GM18498 (cell line): Measurements from ENCODE around the gene DNMT1.
"Not testable (repeated sequence)": the region's sequence is repeated elsewhere in the genome, so short reads cannot be mapped to it uniquely, and the experiment has no call there.

ENCODE experiments used
- ATAC-seq: cut with Tn5 transposase; IDR thresholded peaks from one replicate; pipeline ENCODE4 v1.9.1; 2021; ENCODE audit warnings: mild to moderate bottlenecking, moderate library complexity; ENCODE audit not compliant: unreplicated experiment

Gene DNMT1

DNA sequence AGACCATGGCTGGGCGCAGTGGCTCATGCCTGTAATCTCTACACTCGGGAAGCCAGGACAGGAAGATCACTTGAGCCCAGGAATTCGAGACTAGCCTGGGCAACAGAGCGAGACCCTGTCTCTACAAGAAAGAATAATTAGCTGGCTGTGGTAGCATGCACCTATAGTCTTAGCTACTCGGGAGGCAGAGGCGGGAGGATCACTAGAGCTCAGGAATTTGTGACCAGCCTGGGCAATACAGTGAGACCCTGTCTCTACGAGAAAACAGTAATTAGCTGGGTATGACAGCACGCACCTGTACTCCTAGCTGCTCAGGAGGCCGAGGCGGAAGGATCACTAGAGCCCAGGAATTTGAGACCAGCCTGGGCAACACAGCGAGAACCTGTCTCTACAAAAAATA is 7.4 kb downstream of the DNMT1 start:
- ATAC-seq: no peak

DNA sequence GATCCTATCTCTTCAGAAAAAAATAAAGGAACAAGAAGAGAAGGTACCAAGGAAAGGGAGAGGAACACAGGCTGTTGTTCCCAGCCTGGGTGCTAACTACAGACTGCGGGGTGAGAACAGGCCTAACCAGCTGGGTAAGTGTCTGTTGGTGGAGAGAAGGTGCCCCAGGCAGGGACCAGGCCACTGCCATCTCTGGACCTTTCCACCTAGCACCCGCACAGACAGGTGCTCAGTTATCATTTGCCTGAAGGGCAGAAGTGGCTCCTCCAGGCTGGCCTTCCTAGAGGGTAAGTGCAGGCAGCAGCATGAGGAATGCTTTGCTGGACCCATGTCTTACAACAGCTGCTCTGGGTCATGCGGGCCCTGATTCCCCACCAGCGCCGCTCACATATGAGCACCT is 10.1 kb downstream of the DNMT1 start:
- no peak for ATAC-seq

DNA sequence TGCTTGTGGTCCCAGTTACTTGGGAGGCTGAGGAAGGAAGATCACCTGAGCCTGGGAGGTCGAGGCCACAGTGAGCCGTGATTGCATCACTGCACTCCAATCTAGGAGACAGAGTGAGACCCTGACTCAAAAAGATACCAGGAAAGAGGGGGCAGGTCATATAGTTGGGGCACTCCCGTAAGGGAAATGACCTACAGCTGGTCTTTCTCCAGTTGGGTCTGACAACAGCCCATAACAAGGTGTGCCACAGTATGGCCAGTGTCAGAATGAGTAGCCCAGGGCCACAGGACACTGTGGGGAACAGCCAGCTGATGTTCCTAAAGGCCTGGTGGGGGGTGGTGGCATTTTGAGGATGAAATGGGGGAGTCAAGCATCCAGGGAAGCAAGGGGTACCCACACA is 10.8 kb downstream of the DNMT1 start:
- ATAC-seq: no peak

DNA sequence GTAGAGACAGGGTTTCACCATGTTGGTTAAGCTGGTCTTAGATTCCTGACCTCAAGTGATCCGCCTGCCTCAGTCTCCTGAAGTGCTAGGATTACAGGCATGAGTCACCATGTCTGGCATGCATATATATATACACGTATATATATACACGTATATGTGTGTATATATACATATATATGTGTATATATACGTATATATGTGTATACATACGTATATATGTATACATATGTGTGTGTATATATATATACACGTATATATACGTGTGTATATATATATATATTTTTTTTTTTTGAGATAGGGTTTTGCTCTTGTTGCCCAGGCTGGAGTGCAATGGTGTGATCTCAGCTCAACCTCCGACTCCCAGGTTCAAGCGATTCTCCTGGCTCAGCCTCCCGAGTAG is 11.9 kb downstream of the DNMT1 start:
- ATAC-seq: no peak

DNA sequence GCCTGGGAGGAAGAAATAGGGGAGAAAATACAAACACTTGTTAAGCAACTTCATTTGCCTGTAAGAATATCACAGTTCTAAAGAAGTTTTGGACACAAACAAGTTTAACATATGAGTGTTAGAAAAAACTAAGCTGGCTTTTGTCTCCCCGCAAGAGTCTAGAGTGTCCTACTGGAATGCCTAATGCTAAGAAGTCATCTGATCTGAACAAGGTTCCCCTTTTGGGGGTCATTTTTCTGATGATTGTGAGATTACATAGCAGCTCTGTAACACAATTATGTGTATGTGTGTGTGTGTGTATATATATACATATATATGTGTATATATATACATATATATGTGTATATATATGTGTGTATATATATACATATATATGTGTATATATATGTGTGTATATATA is 12.7 kb downstream of the DNMT1 start:
- ATAC-seq: no peak

DNA sequence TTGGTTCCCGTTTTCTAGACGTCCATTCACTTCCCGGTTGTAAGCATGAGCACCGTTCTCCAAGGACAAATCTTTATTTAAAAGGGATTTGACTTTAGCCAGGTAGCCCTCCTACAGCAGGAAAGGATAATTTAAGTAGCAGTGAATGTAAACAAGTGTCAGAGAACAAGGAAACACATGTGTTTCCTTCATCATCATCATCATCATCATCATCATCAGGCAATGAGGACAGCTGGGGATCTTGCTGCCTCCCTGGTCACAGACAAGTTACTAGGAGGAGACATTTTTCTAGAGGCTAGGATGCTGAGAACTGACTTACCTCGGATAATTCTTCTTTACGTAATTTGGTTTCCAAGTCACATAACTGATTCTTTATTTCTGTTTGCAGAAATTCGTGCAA is 14.3 kb downstream of the DNMT1 start:
- ATAC-seq: no peak

GRCh38 chr19:10180024-10180423 is 14.7 kb downstream of the DNMT1 start:
- not testable (repeated sequence) for ATAC-seq

DNA sequence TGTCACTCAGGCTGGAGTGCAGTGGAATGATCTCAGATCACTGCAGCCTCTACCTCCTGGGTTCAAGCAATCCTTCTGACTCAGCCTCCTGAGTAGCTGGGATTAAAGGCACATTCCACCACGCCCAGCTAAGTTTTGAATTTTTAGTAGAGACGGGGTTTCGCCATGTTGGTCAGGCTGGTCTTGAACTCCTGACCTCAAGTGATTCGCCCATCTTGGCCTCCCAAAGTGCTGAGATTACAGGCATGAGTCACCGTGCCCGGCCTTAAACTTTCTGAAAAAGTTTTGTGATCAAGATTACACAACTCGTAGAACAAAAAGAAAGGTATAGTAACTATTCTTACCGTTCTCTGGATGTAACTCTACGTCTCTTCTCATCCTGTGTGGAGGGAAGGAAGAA is 21.2 kb downstream of the DNMT1 start:
- ATAC-seq: no peak

- no peak for ATAC-seq
Measured at GRCh38 chr19:10168386-10168948, 26.3 kb downstream of the DNMT1 start.

DNA sequence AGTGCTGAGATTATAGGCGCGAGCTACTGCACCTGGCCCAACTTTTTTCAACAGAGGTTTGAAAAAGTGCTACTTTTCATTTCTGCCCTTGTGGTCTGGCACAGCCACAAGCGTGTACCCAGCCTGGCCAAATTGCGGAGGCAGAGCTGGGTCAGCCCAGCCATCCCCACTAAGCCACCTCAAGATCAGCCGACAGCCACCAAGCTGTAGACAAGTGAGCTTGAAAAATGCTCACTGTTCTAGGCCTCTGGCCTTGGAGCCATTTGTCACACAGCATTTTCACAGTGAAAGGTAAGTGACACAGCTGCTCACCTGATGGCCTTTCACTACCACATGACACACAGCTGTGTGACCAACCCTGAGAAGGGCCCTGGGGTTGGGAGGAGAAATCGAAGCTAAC is 27.3 kb downstream of the DNMT1 start:
- no peak for ATAC-seq

GRCh38 chr19:10166501-10166900 is 28.3 kb downstream of the DNMT1 start:
- not testable (repeated sequence) for ATAC-seq

DNA sequence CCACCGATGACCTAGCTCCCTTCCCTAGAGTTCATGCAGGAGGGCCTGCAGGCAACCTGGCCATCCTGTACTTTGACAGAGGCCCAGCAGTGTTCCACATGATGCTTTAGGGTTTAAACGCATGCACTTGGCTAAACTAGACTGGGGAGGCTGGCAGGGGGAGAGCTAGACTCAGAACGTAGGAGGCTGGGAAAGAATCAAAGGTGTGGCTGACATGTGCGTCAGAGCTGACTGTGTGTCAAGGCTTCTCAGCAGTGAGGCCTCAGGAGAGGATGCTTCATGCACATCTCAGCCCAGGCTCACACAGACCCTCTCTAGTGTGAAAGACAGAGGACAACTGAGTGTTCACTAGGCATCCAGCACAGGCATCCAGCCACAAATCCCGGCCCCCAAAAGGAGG is 28.7 kb downstream of the DNMT1 start:
- no peak for ATAC-seq

- no peak for ATAC-seq
Measured at GRCh38 chr19:10163536-10163935, 31.2 kb downstream of the DNMT1 start.

DNA sequence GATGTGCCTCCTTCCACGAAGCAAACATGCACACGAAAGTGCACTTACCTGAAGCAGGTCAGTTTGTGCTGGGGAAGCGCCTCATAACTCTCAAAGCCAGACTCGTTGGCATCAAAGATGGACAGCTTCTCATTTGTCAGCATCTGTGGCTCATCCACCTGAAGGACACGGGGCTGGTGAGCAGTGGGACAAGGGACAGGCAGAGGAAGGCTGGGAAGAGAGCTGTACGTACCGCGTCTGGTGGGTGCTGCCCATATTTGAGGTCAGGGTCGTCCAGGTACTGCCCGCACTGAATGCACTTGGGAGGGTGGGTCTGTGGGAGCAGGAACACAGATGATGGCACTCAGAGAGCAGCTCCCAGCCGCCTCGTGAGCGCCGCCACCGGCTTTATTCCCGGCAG is 35.1 kb downstream of the DNMT1 start:
- no peak for ATAC-seq

- ATAC-seq: no peak
Measured at GRCh38 chr19:10158485-10158884, 36.3 kb downstream of the DNMT1 start.

- ATAC-seq: no peak
Measured at GRCh38 chr19:10158071-10158470, 36.7 kb downstream of the DNMT1 start.

DNA sequence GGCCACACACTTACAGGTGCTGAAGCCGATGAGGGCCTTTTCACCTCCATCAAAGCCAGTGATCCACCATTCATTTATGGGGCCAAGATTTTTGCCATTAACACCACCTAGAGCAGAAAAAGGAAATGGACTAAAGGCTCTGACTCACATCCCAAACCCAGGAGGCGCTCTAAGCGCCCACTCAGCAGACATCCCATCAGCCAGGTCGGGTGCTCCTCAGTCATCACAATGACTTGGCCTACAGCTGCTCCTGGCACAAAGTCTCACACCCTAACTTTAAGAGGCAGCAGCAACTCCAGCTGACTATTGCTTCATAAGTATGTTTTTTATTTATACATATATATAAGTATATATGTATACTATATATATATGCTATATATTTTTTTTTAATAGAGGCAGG is 38.9 kb downstream of the DNMT1 start:
- ATAC-seq: no peak

DNA sequence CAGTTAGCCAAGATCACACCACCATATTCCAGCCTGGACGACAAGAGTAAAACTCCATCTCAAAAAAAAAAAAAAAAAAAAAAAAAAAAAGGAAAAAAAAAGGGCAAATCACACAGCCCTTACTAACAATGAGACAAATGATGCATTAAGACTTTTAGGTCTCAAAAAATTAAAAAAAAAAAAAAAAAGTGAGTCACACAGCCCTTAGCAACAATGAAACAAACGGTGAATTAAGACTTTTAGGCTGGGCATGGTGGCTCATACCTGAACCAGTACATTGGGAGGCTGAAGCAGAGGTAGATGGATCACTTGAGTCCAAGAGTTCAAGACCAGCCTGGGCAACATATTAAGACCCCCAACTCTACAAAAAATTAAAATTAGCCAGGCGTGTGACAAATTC is 42.7 kb downstream of the DNMT1 start:
- ATAC-seq: no peak

DNA sequence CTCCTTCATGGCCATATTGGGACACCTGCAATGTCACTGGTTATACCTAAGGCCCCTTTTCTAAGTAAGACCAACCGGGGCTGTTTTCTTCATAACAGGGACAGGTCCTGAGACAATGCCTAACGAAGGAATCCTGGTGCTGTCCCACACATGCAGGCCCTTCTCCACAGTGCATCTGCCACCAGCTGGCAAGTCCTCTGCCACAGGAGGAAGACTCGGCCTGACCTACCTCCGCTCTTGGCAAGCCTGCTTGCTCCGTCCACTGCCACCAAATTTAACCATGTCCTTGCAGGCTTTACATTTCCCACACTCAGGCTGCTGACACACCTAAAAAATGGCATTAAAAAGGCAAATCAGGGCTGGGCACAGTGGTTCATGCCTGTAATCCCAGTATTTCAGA is 43.2 kb downstream of the DNMT1 start:
- no peak for ATAC-seq

GRCh38 chr19:10149427-10149826 is 45.3 kb downstream of the DNMT1 start:
- no peak for ATAC-seq

GRCh38 chr19:10146142-10146541 is 48.6 kb downstream of the DNMT1 start:
- ATAC-seq: no peak

DNA sequence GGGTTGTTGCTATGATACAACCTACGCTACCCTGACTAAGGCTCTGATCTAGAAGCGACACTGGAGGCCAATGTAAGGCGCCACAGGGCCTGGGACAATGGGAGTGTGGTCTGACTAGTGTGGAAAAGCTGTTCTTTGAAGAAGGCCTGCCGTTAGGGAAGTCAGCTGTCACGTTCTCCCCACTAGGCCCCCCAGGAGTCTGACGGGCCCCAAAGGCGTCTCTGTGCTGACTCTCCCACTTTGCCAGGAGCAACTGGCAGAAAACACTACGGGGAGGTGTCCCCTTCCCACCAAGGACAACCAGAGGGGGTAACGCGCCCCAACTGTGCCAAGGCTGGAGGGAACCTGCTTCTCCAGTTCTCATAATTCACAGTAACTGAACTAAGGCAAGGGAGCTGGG is 49.7 kb downstream of the DNMT1 start:
- no peak for ATAC-seq

GRCh38 chr19:10144361-10144760 is 50.4 kb downstream of the DNMT1 start:
- no peak for ATAC-seq

GRCh38 chr19:10143681-10144080 is 51.1 kb downstream of the DNMT1 start:
- ATAC-seq: no peak
